HG03520 (cell line): Measurements from ENCODE around the gene JKAMP.

ENCODE experiments used
- ATAC-seq: cut with Tn5 transposase; IDR thresholded peaks from one replicate; pipeline ENCODE4 v1.9.1; 2021; ENCODE audit warnings: mild to moderate bottlenecking, moderate library complexity; ENCODE audit not compliant: unreplicated experiment

The JKAMP gene

DNA sequence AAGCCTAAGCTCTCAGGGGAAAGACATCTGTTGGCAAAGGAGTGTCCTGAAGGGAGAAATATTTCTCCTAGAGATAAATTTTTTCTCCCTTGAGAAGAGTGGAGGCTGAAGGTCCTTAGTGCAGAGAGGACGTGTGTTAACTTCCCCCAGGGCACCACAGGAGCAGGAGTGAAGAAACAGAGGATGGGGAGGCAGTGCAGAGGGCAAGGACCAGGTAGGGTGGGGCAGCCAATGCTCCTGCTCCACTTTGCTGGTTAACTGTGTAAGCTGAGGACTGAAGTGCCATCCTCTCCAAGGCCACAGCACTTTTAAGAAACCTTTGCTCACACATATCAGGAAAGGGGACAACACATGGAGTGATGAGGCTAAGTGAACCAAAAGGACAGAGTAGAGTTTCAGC is 4.2 kb upstream of the JKAMP start:
- no peak for ATAC-seq

DNA sequence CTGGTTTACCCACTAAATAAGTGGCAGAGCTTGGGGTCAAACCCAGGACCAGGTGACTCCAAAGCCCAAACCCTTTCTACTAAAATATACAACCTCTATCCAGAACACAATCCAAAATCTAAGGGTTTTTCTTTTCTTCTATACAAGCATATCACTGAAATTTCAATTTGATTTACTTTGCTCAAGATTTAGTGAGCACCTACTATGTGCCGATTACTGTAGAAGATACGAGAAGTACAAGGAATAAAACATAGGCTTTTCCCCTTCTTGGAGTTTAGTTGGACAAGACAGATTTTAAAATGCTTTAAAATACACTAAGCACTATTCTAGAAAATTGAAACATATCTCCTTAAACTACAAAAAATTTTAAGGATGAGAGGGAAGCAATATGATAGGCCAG is 2.9 kb upstream of the JKAMP start:
- ATAC-seq = no peak

DNA sequence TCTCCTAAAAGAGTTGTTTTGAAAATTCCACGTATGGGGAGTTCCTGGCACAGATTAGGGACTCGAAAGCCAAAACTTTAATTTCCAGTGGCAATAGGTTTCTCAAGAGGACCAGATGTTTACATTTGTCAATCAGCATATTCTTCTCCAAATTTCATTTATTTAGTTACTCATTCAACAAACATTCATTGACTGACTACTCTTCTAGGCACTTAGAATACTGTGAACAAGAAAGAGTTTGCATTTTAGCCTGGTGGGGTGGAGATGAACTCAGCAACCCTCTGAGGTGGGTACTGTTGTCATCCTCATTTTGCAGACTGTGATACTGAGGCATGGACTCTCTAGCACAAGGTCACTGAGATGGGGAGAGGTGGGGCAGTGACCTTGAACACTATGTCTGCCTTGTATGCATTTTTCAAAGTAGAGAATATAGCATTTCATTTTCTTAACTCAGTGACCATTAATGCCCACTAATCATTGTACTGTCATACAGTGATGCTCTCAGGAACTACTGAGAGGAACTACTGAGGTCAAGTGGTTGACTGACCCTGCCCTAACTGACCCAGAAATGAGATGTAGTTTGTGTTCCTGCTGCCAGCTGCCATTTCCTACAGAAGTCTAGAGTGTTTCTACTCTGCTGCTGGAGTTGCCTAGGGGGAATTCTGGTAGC is 2.3 kb upstream of the JKAMP start:
- no peak for ATAC-seq

DNA sequence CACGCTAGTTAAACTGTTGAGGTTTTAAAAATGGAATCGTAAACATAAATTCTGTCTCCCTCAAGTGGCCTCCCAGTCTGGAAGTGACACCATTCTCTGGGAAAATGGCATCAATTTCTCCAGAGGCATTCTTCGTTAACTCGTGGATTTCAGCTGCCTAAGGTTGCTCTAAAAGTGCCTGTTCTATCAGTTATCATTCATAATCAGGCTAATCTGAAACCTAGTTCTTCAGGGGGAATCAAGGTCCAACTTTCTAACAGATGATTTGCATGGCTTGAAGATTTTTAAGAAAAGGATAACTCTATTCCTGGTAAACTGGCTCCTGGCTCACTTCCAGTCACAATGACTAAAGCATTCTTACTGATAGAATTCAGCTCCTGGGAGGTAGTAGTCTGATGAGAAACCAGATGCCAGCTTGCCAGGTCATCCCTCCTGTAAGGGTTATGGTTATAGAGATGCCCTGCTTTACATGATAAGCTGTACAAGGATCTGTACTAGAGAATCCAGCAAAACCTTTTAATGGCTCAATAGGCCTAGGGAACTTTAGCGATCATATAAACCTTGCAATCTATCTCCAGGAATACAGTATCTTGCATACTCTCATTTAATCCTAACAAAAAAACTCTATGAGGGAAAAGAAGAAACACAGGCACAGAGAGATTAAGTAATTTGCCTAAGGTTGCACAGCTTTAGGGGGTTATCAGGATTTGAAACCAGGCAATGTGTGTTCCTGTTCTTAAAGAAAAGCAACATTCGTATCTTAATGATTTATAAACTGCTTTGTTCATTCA is 1.6 kb upstream of the JKAMP start:
- ATAC-seq = no peak

DNA sequence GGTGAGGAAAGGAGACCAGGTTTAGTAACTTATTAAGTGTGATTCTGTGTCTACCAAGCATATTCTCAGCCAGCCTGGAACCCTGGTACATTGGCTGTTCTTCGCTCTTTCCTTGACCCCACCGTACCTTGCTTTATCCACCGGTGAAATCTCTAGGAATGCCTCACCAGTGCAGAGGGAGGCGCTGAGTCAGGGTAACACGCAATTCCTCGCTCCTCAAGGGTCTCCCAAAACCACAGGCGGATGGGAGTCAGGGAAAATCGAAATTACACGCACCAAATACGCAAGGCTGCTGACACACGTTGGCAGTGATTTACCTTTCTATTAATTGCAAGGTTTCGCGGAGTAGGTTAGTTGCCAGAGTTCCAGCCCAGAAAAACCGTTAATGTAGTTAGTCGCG is 954 bp upstream of the JKAMP start:
- no peak for ATAC-seq

DNA sequence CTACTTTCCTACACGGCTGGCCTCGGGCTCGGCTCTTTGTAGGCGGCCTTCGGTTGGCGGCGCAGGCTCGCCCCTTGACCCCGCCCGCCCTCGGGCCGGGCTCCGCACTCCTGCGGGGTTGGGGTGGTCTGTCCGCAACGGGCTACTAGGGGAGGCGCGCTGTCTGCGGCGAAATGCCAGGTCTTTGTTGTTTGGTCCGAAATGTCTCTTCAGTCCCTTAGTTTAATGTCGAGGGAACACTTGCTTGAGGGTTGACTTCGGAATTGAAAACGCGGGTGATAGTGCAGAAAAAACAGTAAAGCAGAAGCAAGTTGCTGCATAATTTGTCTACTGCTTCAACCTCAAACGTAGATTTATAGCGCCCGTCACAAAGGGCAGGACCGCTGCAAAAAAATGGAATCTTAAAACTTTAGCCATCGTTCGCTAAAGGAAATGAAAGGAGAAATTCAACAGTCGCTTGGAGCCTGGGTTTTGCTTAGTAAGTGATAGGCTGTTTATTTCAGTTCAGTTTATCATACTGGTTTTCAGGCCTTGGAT is 390 bp downstream of the JKAMP start:
- peak; percentile 42 for ATAC-seq

DNA sequence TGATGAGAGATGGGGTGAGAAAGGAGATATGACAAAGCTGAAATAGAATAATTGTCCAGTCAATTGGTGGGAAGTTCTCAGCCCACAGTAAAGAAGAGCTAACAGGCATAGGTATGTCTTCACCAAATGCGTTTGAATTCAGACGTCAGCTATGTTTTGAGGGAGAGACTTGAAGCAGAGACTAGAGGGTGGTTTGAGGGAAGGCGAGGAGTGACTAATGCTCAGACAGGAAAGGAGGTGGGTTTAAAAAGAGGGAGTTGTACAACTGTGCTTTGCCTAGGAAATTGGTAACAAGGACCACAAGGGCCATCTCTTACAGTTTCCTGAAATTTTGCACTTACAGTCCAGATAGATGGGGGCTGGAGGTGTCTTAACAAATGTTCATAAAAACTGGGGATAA is 6.4 kb downstream of the JKAMP start:
- no peak for ATAC-seq

DNA sequence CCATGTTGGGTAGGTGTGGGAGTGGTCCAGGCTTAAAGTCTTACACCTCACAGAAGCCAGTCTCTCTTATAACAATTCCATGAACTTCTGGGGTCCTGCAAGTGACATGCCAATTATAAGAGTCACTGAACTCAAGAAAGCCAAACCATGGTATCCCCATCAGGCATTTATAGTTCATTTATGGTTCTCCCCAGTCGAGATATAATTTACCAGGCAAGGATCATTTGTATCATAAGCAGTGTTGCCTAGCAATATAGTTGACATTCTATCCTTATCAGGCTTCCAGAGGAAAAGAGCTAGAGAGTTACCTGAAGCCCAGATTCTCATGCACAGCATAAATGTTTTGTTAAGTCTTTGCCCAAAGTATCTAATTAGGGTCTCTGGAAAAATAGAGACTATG is 8.1 kb downstream of the JKAMP start:
- ATAC-seq = no peak

DNA sequence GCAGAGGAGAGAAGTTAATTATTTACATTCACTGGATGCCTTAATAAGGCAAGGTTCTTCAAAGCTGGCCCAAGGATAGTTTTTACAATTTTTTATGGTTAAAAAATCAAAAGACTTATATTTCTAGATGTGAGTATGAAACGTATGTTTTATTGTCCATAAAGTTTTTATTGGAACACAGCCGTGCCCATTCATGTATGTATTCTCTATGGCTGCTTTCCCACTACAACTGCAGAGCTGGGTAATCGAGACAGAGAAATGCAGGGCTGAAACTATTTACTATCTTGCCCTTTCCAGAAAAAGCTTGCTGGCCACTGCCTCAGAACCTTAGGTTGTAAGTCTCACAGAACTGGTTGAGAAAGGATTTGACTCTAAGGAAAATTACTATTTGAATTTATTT is 16.4 kb downstream of the JKAMP start:
- no peak for ATAC-seq

DNA sequence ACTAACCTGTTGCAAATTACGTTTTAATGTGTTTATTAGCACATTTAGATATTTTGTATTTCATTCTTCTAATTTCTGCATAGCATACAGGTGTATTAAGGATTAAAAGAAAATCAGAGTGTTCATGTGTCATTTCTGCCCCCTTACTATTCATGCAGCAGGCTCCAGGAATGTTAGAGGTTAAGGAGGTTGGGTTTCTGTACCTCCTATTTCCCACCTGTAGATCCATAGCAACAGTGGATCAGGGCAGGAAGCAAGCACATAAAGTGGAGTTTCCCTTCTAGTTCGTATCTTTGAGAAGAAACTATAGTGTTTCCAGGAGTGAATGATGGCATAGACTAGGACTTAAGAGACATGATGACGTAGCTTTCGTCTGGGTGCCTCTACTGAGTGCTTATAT is 18.9 kb downstream of the JKAMP start:
- no peak for ATAC-seq

DNA sequence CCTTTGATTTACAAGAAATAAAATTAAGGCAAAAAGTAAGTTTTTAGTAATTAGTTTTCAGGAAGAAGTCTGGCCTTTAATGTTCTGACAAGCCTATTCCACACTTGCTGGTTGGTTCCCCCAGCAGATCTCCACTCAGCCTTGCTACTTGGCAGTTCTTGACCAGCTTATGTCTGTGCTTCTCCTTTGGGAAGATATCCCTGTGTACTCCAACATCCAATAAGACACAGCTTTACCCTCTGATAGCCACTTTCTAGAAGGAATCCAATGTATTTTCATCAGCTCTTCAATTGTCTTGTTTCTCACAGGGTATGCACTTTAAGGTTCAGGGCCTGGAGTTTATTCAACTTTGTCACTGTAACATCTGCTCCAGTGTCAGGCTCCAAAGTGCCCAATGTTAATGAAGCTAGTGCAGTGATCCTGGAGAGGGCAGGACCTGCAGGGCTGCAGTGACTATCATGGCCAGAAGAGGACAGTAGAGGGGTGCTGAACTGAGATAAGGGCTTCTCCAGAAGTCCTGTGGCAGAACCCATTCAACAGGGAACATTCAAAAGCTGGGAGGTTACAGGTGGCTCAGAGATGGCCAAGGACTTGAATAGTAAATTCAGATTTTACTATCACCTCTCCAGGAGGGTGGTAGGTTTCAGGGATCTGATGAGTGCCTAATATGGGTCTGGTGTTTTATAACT is 22.9 kb downstream of the JKAMP start:
- peak; percentile 62 for ATAC-seq

DNA sequence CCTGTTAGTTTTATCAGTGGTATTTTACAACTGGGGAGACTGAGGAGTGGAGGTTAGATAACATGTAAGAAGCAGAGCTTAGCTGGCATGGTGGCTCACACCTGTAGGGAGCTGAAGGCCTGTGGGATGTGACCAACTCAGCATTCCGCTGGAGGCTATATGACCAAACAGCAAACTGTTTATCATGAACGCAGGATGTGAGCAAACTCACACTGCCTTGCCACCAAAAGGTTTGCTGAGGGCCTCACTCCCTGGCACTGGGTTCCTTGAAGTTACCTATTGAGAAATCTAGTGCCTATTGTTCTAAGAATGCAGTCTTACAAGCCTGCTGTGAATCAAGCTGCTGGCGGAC is 23.4 kb downstream of the JKAMP start:
- no peak for ATAC-seq

DNA sequence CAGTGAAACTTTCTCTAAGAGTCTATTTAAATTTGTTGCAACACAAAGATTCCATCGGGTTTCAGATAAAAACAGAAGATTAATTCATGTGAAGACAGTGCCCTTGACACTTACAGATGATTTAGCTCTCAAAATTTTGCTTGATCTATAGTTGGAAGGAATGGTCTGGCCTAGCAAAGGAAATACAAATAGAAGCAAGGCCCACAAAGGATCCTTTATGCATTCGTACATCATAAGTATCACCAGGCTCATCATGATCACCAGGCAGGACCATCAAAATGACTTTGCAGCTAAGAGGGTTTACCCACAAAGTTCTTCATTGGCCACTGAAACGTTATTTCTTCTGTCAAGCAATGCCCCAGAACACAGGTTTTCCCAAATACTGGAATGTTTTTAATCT is 24.8 kb downstream of the JKAMP start:
- no peak for ATAC-seq

DNA sequence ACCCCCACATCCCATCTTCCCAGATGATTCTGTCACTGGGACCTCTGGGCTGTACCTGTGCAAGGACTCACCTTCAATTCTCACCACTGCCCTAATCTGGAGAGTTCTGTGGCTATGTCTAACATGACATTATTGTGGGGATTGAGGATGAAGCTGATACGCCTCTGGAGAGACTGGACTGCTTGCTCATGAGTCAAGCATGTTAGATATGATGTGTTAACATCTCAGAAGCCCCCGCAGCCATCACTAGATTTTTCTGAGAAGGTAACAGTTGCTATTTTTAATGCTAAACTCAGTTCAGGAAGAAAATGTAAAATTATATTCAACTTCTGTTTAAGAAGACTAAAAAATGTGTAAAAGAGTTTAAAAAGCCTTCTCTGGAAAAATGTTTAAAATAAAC is 25.7 kb downstream of the JKAMP start:
- no peak for ATAC-seq

DNA sequence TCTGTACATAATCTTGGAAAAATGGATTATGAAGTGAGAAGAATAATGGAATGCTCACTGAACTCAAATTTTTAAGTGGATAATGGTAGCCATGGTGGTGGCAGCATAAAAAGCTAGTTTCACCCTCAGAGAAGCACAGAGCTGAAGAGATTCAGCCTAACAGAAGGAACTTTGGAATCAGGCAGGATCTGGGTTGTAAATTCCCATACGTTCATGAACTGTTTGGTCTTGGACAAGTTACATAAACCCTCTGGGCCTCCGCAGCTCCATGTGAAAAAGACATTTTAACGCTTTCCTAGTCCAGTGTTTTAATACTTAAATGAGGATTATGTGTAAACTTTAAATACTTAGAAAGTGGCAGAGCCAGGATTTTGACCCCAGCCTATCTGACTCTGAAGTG is 26.6 kb downstream of the JKAMP start:
- no peak for ATAC-seq

DNA sequence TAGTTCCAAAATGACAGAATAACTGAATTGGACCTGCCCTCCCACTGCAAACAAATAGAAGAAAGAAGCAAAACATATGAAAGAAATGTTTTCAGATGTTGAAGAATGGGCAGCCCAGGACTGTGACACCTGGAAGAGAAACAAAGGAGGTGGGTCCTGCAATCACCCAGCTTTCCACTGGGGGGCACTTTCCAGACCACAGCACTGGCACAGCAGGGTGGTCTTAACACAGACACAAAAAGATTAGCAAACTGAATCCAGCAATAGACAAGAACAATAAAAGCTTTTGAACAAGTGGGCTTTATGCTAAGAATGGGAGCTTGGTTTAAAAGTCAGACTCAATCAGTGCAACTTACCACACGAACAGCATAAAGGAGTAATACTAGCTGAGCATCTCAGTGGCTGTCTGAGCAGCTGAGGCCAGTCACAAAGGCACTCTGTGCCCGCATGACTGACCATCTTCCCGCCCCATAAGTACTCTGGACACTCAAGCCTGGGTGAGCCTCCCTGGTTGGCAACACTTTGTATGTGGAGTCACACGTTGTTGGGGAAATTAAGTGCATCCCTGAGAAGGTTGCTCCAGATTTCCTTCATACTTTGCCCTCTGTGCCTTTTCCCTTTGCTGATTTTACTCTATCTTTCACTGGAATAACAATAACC is 27.7 kb downstream of the JKAMP start:
- no peak for ATAC-seq

DNA sequence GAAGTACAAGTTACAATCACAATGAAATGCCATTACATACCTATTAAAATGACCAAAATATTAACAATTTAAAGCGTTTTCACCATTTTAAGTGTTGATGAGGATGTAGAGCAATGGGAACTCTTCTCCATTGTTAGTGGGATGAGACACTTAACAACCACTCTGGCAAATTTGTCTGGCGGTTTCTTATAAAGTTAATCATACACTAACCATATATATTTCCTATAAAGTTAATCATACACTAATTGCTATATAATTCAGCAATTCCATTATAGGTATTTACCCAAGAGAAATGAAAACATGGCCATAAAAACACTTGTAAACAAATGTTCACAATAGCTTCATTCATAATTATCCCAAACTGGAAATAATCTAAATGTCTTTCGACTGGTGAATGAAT is 35.9 kb downstream of the JKAMP start:
- ATAC-seq = no peak

DNA sequence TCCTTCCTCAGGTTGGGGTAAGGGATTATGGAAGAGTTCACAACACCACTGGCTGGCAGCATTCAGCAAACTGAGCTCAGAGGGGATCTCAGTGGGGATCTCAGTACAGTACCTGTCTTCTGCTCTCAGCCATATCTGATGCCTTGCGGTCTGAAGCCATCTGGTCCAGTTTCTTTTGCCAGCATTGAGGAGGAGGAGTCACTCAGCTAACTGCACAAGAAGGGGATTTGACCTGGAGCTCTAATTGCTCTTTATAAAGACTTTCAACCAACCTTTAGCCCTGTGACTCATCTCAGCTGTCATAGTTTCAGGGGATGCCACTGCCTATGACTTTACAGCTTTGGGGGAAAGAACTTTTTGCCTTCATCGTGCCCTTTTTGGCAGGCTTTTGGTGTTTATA is 44.9 kb downstream of the JKAMP start:
- no peak for ATAC-seq

DNA sequence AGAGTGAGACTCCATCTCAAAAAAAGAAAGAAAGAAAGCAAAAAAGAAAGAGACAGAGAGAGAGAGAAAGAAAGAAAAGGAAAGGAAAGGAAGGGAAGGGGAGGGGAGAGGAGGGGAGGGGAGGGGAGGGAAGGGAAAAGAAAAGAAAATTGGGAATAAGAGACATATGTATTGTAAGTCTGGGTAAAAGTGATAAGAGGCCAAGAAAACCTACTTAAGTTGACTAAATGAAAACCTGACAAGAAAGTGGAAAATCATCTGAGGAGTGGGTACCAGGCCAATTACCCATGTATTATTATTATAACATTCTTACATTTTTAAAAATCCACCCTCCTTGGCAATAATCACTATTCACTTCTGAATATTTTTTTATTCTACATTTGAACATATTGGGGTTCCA is 46.0 kb downstream of the JKAMP start:
- ATAC-seq = no peak

DNA sequence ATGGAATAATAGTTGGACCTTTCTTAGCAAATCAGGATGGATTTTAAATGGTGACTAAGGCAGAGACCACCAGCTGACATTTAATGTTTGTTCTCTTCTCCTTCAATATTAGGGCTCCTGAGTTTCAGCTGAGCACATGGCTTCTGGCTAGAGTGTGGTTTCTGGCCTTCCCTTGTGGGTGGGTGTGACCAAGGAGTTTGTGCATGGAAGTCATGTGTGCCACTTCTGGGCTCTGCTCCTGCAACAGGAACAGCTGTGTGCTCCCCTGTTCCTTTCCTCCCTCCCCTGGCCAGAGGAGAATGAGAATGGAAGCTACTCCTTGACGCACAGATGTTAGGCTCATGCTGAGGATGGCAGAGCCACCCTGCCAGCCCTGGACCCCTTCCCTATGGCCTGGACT is 48.1 kb downstream of the JKAMP start:
- ATAC-seq = no peak

DNA sequence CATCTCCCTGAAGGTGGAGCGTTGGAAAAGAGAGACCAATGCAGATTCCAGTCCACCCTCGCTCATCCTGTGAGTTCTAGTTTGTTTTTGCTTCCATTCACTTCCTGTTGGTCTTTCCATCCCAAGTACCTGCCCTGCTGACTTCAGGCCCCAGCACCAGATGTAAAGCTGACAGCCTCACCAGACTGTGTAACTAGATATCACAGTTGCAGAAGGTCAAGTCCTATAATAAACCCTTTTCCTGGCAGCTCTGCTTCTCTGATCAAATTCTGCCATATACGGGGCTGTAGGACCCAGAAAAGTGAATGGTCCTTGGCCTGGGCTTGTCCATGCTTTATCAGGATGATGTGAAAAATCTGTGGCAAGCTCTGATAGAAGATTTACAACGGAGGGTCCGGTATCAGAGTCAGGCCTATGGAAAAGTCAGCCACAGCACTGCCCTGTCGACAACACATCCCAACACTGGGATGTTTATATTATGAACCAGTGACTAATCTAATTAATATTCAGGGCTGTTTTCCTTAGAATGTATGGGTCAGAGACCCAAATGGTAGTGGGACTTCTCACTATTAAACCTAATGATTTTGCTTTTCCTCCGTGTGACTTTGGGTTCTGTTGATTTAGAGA is 50.2 kb downstream of the JKAMP start:
- no peak for ATAC-seq
